Uterine smooth muscle cell (primary cell): ENCODE measurements around the gene CFAP61. TPM values are rescaled to one million over a fixed set of nuclear protein-coding genes. Genes with fewer than 3 reads are reported as not detected.

ENCODE experiments used
- total RNA-seq: library from RNA; depleted of rRNA; stranded (reverse); fragments of >200 nt; gene quantifications from 2 replicates; pipeline ENCODE4 v1.2.3, GENCODE V29; 2014

The CFAP61 gene, protein sequence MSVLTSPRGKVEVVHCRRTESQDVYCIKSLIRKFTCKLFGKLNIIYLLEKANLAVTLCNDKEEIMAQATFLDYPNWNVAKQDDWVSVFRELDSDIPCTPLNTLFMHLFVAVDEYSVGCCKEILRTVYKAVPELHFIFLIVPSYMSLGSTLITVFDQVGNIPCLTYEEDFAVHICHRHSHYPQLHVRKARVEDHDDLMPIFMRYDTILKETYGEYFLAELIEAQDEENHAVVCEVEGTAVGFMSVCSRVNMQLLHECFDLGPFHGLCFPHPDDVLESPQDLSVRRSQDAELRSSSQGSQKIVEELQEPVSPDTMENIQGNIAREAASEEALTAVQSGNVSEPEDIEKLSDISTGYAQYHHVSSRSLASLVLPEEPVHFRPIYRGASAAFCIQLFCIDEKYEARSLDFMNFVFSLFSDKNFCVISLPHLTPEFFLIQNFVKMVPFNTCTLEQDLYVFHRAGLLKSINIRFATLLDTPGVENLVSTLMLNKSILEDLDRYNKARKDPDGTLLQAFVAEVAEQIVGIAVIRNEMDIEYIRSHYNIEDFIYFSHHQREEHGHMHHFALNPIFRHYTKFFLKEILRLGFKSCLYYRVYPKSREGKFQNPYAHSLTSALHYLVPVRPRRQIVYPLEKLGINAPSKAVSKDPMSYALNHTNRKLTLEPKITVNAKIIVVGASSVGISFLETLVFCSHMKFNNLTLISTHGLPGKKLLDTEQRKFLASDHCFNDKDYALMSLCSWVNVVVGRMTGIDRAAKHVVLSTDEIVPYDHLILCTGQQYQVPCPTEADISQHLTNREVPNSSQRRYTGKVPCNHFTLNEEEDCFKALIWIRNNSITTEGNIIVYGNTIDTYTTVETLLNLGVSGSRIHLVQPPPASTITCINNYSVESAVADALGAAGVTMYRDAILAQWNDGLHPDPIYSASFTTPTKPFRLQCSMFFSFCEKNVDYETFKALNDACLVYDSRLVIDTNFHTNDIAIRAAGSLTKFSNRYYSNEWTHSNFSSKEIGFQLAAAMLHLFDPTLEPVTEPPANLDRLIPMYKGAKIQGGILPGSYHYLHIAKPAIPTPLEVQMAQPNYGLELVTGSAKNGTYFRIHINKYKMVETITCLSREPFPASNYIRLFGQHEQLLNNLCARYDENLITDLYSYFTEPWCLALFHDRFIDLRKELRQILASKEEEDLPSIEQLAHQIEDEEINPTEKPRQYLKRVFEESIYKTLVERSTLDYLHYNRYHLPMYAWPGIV
- 0.22 and 0.25 TPM in 2 replicates for total RNA-seq

DNA sequence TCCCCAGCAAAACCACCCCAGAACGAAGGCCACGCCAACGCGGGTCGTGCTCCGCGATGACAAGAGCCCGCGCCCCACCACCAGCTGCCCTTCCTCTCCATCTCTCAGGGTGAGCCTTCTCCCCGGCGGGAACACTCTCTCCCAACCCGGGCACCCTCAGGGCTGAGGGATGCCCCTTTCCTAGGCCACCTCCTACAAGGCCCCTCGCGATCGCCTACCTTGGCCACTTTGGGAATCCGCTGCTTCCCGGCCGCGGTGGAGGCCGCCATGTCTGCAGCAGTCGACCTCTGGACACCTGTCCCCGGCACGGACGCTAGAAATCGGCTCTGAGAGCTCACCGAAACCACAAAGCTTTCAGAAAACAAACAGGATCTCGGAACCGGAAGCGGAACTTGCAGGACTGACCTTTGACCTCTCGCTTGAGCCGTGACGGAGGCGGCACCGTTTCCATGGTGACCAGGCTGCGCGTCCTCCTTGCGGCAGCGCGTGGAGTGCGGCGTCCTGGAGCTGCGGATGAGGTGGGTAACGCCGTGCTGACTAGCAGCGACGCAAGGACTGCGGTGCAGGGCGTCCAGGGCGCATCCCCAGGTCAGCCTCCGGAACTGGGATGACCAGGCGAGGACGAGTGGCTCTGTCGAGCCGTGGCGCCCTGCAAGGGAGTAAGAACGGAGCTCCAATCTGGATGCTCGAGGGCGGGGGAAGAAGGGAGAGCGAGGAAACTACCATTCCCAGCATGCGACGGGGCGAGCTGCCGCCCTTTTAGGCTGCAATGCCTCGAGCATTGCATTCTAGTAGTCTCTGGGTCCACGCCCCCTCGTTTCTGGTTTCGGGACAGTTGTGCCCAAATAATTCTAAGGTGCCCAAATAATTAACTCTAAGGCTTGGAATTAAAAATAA, at the start of gene CFAP61, which contains the start of gene CRNKL1:
CFAP61 (plus strand) TSS at position 459 of the 897 bp plus-strand sequence. CDS start 4,122 bp downstream, outside the sequence.
CRNKL1 (minus strand) TSS at position 393 of the 897 bp plus-strand sequence; CDS start at position 269, 124 bp downstream.

DNA sequence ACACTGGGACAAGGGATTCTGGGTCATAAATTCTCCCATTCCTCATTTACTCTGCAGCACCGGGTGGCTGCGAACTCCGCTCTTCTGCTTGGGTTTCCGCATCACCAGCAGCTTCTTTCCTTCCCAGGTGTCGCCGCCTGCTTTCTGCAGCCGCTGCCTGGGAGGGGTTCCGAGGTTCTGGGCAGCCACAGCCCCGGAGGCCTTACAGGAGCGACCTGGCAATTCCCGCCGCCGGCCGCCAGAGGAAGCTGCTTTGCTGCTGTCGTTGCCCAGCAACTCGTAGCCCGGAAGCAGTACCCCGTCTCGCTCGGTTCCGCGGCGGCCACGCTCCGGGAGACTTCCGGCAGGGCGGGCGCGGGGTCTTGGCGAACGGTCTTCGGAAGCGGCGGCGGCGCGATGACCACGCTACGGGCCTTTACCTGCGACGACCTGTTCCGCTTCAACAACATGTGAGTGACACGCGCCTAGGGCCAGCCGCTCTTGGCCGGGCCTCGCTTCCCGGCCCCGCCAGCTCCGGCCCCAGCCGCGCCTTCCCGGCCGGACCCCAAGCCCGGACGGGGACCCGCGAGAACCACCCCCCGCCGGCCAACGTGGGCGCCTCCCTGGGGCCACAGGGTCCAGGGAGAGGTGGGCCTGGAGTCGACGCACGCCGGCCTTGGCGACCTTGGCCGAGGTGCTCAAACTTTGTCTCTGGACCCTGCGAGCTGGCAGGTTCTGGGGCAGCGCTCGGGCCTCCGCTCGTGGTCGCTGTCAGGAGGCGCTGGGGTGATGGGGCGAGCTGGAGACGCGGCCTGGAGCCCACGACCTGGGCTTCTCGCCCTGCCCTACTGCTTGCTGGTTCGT, 35.1 kb upstream of the CFAP61 start, which contains the start of gene NAA20:
NAA20 (plus strand) TSS at position 362 of the 843 bp plus-strand sequence; CDS start at position 397, 35 bp downstream.

DNA sequence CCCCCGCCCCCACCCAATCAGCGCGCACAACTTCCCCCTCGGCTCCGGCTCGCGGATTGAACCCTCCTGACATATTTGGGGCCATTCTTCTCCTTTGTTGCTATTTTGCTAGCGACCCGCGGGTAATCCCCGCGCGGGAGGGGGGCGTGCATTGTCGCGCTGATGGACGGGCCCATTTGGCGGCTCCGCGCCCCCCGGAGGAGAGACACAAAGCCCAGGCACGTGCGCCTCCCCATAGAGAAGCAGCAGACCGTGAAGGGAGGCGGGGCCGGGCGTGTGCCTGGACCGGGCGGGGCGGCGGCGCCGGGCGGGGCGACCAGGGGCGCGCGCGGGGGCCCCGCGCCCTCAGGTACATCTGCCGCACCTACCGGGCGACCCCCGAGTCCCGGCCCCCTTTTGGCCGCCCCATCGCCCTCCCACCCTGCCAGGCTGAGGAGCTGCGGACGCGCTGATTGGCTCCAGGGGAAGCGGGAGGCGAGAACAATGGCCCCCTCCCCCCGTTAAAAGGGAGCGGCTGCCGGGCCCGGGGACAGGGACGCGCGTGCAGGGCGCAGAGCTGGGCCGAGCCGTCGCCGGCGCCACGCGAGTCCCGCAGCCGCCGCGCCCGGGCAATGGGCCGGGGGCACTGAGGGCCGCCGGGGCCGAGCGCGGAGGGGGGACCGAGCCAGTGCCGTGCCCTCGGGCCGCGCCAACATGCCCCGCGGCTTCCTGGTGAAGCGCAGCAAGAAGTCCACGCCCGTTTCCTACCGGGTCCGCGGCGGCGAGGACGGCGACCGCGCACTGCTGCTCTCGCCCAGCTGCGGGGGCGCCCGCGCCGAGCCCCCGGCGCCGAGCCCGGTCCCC, 315.5 kb downstream of the CFAP61 start, which contains the start of gene INSM1:
INSM1 (plus strand) TSS at position 530 of the 843 bp plus-strand sequence; CDS start at position 694, 164 bp downstream.

Other genes starting within 250 kb of the CFAP61 start
- 42.0 and 62.4 TPM in 2 replicates for gene NAA20, start 35.2 kb upstream of the CFAP61 start, total RNA-seq
- gene CRNKL1, start 66 bp upstream of the CFAP61 start, total RNA-seq = 31.5 and 36.0 TPM in 2 replicates